HG03558 (cell line): ENCODE data around the gene APOL6.
"Not testable (repeated sequence)": the region's sequence is repeated elsewhere in the genome, so short reads cannot be mapped to it uniquely, and the experiment has no call there.

Experiments used
- ATAC-seq: cut with Tn5 transposase; IDR thresholded peaks from one replicate; pipeline ENCODE4 v1.9.1; 2021; ENCODE audit warnings: moderate number of reproducible peaks; ENCODE audit not compliant: unreplicated experiment; ENCODE audit errors: extremely low read depth

APOL6 gene

GRCh38 chr22:35616043-35616442, 32.2 kb upstream of the APOL6 start:
- ATAC-seq = no peak

- no peak for ATAC-seq
Observed at GRCh38 chr22:35617137-35617755, 31.0 kb upstream of the APOL6 start, which contains the start of gene MB. Gene MB, minus strand, starts transcription at chr22:35617329. Its CDS starts 72 bp downstream, at chr22:35617257.

GRCh38 chr22:35618427-35619223, 29.6 kb upstream of the APOL6 start:
- no peak for ATAC-seq

GRCh38 chr22:35619336-35620094, 28.7 kb upstream of the APOL6 start:
- ATAC-seq = no peak

GRCh38 chr22:35620624-35621251, 27.5 kb upstream of the APOL6 start:
- ATAC-seq = no peak

GRCh38 chr22:35621451-35621850, 26.8 kb upstream of the APOL6 start:
- ATAC-seq = no peak

- no peak for ATAC-seq
Observed at GRCh38 chr22:35622191-35622913, 25.9 kb upstream of the APOL6 start.

GRCh38 chr22:35623885-35624284, 24.4 kb upstream of the APOL6 start:
- not testable (repeated sequence) for ATAC-seq

GRCh38 chr22:35624547-35624946, 23.7 kb upstream of the APOL6 start:
- no peak for ATAC-seq

- no peak for ATAC-seq
Observed at GRCh38 chr22:35625763-35626432, 22.3 kb upstream of the APOL6 start.

- no peak for ATAC-seq
Observed at GRCh38 chr22:35627267-35628041, 20.8 kb upstream of the APOL6 start.

GRCh38 chr22:35628732-35629131, 19.5 kb upstream of the APOL6 start:
- no peak for ATAC-seq

GRCh38 chr22:35629406-35630216, 18.6 kb upstream of the APOL6 start:
- no peak for ATAC-seq

GRCh38 chr22:35630387-35630793, 17.9 kb upstream of the APOL6 start:
- no peak for ATAC-seq

GRCh38 chr22:35630891-35631290, 17.4 kb upstream of the APOL6 start:
- ATAC-seq = no peak

GRCh38 chr22:35631597-35631996, 16.6 kb upstream of the APOL6 start:
- no peak for ATAC-seq

GRCh38 chr22:35632935-35633334, 15.3 kb upstream of the APOL6 start:
- ATAC-seq = no peak

- no peak for ATAC-seq
Observed at GRCh38 chr22:35633520-35633919, 14.7 kb upstream of the APOL6 start.
